ENCODE data around the gene MYL9.
A peak's percentile ranks its signal among the peaks of the same experiment; 100 is the strongest.
"Not testable (repeated sequence)": the region's sequence is repeated elsewhere in the genome, so short reads cannot be mapped to it uniquely, and the experiment has no call there.

MYL9 gene

GRCh38 chr20:36541227-36541767 lies at the start of gene MYL9:
MYL9 (plus strand) TSS chr20:36541519; CDS start chr20:36544885, 3,366 bp downstream.
- peak in 1 of 2 donors; percentile 20 for DNase-seq

- peak; percentile 49 to 60 for DNase-seq
Measured at GRCh38 chr20:36491901-36492617, 49.3 kb upstream of the MYL9 start.

GRCh38 chr20:36493051-36493800 lies 48.1 kb upstream of the MYL9 start:
- peak in 1 of 2 donors; percentile 17 for DNase-seq

- DNase-seq = no peak
Measured at GRCh38 chr20:36493801-36494114, 47.6 kb upstream of the MYL9 start.

- DNase-seq = no peak
Measured at GRCh38 chr20:36496707-36497669, 44.3 kb upstream of the MYL9 start.

- DNase-seq = no peak
Measured at GRCh38 chr20:36497856-36498255, 43.5 kb upstream of the MYL9 start.

GRCh38 chr20:36498386-36499179 lies 42.7 kb upstream of the MYL9 start:
- DNase-seq = no peak

GRCh38 chr20:36499211-36499610 lies 42.1 kb upstream of the MYL9 start:
- no peak for DNase-seq

GRCh38 chr20:36499723-36500501 lies 41.4 kb upstream of the MYL9 start:
- DNase-seq = no peak

- DNase-seq = no peak
Measured at GRCh38 chr20:36501367-36502006, 39.8 kb upstream of the MYL9 start.

GRCh38 chr20:36504295-36504694 lies 37.0 kb upstream of the MYL9 start:
- DNase-seq = no peak

GRCh38 chr20:36506253-36506652 lies 35.1 kb upstream of the MYL9 start:
- no peak for DNase-seq

- no peak for DNase-seq
Measured at GRCh38 chr20:36507746-36508145, 33.6 kb upstream of the MYL9 start.

- DNase-seq = peak in 1 of 2 donors; percentile 32
Measured at GRCh38 chr20:36519012-36519719, 22.2 kb upstream of the MYL9 start.

GRCh38 chr20:36519944-36520343 lies 21.4 kb upstream of the MYL9 start:
- no peak for DNase-seq

GRCh38 chr20:36521526-36521925 lies 19.8 kb upstream of the MYL9 start:
- no peak for DNase-seq

- DNase-seq = not testable (repeated sequence)
Measured at GRCh38 chr20:36522412-36522811, 18.9 kb upstream of the MYL9 start.

GRCh38 chr20:36523341-36523740 lies 18.0 kb upstream of the MYL9 start:
- no peak for DNase-seq

GRCh38 chr20:36525620-36526365 lies 15.5 kb upstream of the MYL9 start:
- no peak for DNase-seq

Measured in stimulated activated CD4-positive, alpha-beta T cell treated with anti-CD3 and anti-CD28 coated beads, Interleukin-2, amount 100 ng/mL, for 24 hours (primary cell).